Spleen (tissue), 7 donors: Measurements from ENCODE around the gene ASCC3.

ENCODE experiments used
- POLR2A ChIP-seq, 3 donors: fragments of 450-650 bp; IDR thresholded peaks; one replicate each; pipeline ENCODE4 v1.5.1; 2017; ENCODE audit warnings: antibody characterized with exemption in 3 of 3, mild to moderate bottlenecking in 1 of 3
- POLR2AphosphoS5 ChIP-seq, 3 donors: sonication (generic); formaldehyde crosslinking; IDR thresholded peaks; one replicate each; pipeline ENCODE4 v1.5.1; 2017; ENCODE audit warnings: antibody characterized with exemption in 3 of 3
- TF ChIP-seq, protein P1 (sequence below), 11 experiments: fragments of 200-600 bp in 7 of 11; fragments of 450-650 bp in 4 of 11; sonication (generic) in 4 of 11; IDR thresholded peaks in 8 of 11; conservative IDR thresholded peaks in 3 of 11; 1 replicate in 7 of 11; 2 replicates in 4 of 11; pipeline versions ENCODE4 v1.4.0 to v1.8.0; 2016 to 2021; ENCODE audit warnings: antibody characterized with exemption in 11 of 11, inconsistent platforms in 4 of 11, mild to moderate bottlenecking in 1 of 11
- donor health status: DM: no; HTN: no; CAD: no; lungs with moderate emphysema.
- donor health status: DM: no; HTN: no; CAD: no.
- donor health status: DM: no; HTN: no; CAD: no.

DNA sequence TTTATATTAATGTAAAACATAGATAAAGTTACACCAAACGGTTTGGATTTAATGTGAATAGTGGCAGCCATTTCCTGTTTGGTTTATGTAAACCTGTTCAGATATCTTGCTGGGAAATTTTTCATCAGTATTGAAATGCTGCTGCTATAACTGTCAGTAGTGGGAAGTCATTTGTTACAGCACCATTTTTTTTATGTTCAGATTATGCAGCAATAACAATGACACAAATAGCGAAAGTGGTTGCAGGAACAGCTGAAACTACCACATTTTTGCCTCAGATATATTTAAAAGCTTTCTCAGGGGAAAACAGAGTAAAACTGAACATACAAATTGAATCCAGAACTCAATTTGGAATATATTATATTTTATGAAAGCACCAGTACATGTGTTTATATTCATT is 287.6 kb downstream of the ASCC3 start:
- TF ChIP-seq, protein P1, sequence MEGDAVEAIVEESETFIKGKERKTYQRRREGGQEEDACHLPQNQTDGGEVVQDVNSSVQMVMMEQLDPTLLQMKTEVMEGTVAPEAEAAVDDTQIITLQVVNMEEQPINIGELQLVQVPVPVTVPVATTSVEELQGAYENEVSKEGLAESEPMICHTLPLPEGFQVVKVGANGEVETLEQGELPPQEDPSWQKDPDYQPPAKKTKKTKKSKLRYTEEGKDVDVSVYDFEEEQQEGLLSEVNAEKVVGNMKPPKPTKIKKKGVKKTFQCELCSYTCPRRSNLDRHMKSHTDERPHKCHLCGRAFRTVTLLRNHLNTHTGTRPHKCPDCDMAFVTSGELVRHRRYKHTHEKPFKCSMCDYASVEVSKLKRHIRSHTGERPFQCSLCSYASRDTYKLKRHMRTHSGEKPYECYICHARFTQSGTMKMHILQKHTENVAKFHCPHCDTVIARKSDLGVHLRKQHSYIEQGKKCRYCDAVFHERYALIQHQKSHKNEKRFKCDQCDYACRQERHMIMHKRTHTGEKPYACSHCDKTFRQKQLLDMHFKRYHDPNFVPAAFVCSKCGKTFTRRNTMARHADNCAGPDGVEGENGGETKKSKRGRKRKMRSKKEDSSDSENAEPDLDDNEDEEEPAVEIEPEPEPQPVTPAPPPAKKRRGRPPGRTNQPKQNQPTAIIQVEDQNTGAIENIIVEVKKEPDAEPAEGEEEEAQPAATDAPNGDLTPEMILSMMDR (IDR thresholded peaks at IDR 0.05 in 8 of 11, conservative IDR thresholded peaks at IDR 0.05 in 3 of 11) = no peak
- TF ChIP-seq POLR2AphosphoS5 (IDR thresholded peaks at IDR 0.05) = no peak
- no peak for TF ChIP-seq POLR2A (IDR thresholded peaks at IDR 0.05)
